Smooth muscle cell of the brain vasculature (primary cell): Measurements from ENCODE around the gene HSDL2.
"Not testable (repeated sequence)": the region's sequence is repeated elsewhere in the genome, so short reads cannot be mapped to it uniquely, and the experiment has no call there.

ENCODE experiments used
- DNase-seq: peaks from one replicate; pipeline ENCODE4 v3.0.0-alpha.2; 2012; ENCODE audit warnings: low read depth, low spot score

The HSDL2 gene

GRCh38 chr9:112366591-112366990 lies 13.3 kb upstream of the HSDL2 start:
- no peak for DNase-seq

GRCh38 chr9:112367465-112367864 lies 12.4 kb upstream of the HSDL2 start:
- no peak for DNase-seq

- DNase-seq: no peak
These were observed 10.1 kb upstream of the HSDL2 start for GRCh38 chr9:112369817-112370216.

- no peak for DNase-seq
These were observed 8.8 kb upstream of the HSDL2 start for GRCh38 chr9:112371060-112371459.

DNA sequence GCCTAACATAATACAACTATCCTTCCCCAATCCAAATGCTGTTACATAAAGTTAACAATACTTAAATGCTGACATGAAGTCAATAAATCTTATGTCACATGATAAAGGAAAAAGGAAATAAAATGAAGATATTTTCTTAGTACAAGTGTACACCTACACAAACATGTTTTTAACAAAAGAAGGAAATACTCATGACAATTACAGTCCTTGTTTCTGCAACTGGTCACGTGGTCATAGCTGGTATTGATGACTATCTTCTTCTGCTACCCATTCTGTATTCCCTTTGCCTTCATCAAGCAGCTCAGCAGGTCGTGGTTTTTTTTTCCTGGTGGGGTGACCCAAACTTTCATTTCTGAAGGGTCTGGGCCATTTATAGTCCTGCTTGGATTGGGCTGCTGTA lies 6.2 kb upstream of the HSDL2 start:
- not testable (repeated sequence) for DNase-seq

- not testable (repeated sequence) for DNase-seq
These were observed 5.7 kb upstream of the HSDL2 start for GRCh38 chr9:112374232-112374631.

DNA sequence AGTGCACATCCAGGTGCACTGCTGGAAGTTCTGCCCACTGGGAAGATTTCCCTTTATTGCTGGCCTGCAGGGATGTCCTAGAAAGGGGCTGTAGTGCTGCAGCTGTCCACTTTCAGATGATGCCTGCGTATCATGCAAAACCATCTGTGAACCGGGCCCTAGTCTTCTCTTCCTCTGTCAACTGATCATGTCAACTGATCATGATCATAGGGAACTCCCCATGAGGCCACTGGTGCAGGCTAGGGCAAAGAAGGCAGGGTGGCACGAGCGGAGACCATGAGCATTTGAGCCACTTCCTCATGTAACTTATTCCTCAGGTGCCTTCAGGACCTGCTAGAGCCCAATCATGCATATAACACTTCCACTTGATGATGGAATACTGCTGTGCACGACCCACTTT lies 4.5 kb upstream of the HSDL2 start:
- DNase-seq: no peak

- DNase-seq: no peak
These were observed 2.8 kb upstream of the HSDL2 start for GRCh38 chr9:112377087-112377486.

GRCh38 chr9:112377684-112378327 lies 2.1 kb upstream of the HSDL2 start:
- DNase-seq: no peak

DNA sequence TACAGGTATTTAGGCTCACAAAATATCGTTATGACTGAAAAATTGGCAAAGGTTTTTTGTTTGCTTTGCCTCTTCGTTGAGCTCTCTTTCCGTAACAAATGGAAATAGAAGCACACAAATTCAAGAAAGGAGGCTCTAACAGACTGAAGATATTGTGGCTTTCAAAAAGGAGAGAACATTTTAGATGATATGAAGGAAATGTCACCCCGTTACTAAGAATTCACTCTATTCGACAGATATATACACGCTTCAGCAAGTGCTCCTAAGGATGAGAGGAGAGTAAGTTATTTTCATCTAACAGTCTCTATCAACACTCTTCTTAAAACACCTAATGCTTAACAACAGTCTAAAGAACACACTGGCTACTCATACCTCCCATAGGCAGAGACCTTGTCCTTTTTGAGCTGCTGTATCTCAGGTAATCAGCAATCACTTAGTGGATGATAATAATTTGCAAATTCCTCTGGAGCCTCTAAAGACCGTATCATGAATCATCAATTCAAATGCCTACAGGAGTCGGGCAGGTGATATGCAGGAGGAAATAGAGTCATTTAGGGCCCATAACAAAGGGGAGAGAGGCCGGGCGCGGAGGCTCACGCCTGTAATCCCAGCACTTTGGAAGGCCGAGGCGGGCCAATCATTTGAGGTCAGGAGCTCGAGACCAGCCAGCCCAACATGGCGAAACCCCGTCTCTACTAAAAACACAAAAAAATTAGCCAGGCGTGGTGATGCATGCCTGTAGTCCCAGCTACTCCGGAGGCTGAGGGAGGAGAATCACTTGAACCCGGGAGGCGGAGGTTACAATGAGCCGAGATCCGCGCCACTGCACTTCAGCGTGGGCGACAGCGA lies 1.4 kb upstream of the HSDL2 start:
- DNase-seq: no peak

DNA sequence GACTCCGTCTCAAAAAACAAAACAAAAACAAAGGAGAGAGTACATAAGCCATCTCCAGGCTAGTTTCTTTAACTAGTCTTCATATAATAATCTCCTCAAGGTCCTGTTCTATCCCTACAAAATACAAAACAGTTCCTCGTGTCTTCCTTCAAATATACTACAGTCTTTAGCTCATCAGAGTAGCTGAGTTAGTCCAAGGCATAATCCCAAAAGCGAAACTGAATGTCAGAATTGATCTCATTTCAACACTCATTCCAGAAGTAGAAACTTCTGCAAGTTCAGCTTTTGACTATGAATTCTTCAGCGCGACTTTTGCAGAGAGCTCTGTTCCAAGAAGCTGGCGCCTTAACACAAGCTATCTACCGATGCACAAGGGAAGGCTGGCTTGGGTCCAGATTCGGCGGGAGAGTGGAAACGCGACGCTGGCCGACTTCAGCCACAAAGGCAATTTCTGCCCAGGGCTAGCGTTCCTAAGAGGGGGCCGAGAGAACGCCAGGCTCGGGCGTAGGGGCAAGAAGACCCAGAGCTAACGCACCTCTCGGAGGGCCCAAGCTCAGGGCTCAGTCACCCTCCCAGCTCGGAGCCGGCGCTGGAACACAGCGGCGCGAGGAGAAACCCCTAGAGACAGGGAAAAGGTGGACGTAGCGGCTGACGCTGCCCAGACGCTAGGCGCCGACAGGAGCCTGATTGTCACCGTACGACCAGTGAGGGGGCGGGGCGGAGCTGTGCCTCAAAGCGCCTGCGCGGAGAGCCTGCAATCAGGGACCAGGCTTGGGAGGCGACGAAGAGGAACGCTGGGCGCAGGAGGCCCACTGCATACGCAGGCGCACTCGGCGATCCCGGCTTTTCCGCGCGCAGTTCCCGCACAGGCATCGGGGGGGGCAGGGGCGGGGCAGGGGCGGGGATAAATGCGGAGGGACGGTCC lies 469 bp upstream of the HSDL2 start:
- peak; percentile 96 for DNase-seq

- no peak for DNase-seq
These were observed 915 bp downstream of the HSDL2 start for GRCh38 chr9:112380825-112381221.

- no peak for DNase-seq
These were observed 2.2 kb downstream of the HSDL2 start for GRCh38 chr9:112382066-112382465.

- DNase-seq: no peak
These were observed 2.8 kb downstream of the HSDL2 start for GRCh38 chr9:112382501-112383364.

DNA sequence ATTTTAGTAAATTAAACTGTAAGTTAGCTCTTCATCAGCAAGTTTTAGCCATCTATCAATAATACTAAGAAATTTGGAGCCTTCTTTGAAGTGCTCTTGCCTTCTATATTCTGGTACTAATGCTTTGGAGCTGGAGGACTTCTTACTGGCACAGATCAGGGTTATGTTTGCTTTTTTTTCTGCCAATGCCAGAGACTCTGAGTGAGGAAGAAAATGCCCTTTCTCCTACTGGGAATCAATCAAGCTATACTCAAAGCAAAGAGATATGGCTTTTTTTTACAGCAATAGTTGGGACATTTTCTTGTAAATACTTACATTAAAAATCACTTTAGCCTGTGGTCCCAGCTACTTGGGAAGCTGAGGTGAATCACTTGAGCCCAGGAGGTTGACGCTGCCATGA lies 4.3 kb downstream of the HSDL2 start:
- no peak for DNase-seq

DNA sequence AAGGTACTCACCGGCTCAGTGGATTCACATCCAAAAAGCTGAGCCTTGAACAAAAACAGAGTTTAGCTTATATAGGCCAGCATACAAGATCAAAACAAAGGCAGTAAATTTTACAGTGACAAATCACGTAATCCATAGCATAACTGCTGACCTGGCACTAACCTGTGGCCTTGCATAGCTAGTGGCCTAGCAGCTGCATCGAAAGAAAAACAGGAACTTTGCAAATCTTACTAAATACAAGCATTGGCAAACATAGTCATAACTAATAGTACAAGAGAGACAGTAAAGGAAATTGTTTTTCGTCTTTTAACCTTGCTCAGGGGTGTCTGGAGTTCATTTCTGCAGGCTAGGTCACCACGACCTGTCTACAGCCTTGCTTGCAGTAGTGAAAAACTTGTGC lies 4.8 kb downstream of the HSDL2 start:
- no peak for DNase-seq

GRCh38 chr9:112387115-112387514 lies 7.2 kb downstream of the HSDL2 start:
- DNase-seq: no peak

GRCh38 chr9:112389897-112390296 lies 10.0 kb downstream of the HSDL2 start:
- DNase-seq: not testable (repeated sequence)

DNA sequence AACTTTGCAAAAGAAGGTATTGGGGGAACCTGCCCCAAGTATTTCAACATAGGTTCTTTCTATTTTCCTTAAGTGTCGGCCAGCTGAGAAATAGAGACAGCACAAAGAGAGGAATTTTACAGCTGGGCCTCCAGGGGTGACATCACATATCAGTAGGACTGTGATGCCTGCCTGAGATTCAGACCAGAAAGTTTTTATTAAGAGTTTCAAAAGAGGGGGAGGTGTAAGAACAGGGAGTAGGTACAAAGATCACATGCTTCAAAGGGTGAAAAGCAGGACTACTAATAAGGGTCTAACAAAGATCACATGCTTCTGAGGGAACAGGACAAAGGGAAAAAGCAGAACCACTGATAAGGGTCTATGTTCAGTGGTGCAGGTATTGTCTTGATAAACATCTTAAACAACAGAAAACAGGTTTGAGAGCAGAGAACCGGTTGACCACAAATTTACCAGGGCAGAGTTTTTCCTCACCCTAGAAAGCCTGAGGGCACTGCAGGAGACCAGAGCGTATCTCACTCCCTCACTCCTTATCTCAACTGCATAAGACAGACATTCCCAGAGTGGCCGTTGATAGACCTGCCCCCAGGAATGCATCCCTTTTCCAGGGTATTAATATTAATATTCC lies 12.1 kb downstream of the HSDL2 start:
- not testable (repeated sequence) for DNase-seq

DNA sequence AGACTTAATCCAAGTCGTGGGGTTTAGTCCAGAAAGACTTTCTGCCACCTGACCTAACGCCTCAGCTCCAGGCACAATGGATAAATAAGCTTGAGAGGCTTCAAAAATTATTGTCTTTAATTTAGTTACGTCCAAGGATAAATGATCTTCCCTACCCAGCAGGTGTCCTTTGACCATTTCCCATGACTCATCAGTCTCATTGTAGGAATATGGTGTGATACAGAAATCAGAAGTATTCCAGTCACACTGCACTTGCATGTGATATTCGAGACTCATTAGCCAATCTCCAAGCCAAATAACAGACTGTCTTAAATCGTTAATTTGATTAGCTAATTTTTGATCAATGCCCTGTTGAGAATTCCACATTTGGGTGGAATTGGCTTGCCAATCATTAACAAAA lies 13.2 kb downstream of the HSDL2 start:
- not testable (repeated sequence) for DNase-seq

DNA sequence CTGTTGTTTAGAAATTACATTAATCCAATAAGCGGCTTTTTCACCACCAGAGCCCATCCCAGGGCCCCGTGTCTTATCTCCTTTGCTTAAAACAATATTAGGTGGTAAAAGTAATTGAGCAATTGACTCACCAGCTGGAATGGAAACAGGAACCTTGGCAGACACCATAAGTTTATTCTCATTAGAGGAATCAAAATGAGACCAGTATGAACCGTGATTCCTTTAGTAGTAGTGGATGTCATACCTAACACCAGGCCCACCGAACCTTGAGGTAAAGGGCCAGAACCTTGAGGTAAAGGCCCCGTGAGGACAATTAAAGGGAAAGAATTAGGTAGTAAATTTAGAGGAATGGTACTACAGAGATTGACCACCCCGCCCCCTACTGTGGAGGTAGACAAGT lies 16.5 kb downstream of the HSDL2 start:
- DNase-seq: no peak
